HG03469 (cell line): ENCODE results near the gene HRH1.

Experiments
- ATAC-seq: cut with Tn5 transposase; IDR thresholded peaks from one replicate; pipeline ENCODE4 v1.9.1; 2021; ENCODE audit warnings: mild to moderate bottlenecking, moderate library complexity, moderate number of reproducible peaks; ENCODE audit not compliant: unreplicated experiment

The HRH1 gene

DNA sequence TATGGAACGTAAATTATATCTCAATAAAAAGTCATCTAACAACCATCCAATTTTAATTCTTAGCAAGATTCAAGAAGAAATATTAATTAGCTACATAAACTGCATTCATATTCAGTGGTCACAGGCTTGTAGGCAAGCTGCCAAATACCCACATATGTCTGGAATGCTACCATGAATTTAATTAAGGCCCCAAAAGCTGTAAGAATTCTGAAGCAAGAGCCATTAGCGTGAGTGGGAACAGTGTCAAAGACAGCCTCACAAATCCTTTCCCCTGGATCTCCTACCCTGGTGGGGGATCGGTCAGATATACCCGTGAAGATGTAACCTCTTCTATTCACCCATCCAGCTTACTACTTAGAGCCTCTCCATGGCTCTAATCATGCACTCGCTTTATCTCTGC is 157.9 kb downstream of the HRH1 start:
- ATAC-seq = no peak
